ENCODE measurements around the gene AHCY.

DNA sequence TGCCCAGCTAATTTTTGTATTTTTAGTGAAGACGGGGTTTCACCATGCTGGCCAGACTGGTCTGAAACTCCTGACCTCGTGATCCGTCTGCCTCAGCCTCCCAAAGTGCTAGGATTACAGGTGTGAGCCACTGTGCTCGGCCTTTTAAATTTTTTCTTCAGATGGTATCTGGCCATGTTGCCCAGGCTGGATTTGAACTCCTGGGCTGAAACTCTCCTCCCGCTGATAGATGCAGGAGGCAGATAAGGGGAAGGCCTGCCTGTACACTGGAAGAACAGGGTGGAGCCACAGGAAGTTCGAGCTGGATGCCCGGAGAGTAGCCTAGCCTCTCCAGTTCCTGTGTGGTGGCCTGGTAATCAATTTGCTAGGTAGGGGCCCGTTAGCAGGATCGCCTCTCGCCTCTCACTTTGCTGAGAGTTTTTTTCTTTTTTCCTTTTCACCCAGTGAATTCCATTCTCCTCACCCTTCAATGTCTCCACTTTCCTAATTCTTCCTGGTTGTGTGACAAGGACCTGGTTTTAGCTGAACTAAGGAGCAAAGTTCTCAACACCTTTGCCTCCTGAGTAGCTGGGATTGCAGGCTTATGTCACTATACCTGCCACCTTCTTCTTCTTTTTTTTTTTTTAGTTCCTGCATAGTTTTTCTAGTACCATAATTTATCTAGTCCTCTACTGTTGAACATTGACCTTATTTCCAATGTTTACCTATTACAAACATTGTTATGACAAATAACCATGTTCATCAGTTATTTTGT is 40.5 kb upstream of the AHCY start:
- TF ChIP-seq, protein P1, sequence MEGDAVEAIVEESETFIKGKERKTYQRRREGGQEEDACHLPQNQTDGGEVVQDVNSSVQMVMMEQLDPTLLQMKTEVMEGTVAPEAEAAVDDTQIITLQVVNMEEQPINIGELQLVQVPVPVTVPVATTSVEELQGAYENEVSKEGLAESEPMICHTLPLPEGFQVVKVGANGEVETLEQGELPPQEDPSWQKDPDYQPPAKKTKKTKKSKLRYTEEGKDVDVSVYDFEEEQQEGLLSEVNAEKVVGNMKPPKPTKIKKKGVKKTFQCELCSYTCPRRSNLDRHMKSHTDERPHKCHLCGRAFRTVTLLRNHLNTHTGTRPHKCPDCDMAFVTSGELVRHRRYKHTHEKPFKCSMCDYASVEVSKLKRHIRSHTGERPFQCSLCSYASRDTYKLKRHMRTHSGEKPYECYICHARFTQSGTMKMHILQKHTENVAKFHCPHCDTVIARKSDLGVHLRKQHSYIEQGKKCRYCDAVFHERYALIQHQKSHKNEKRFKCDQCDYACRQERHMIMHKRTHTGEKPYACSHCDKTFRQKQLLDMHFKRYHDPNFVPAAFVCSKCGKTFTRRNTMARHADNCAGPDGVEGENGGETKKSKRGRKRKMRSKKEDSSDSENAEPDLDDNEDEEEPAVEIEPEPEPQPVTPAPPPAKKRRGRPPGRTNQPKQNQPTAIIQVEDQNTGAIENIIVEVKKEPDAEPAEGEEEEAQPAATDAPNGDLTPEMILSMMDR (IDR thresholded peaks at IDR 0.05; ENCODE audit: low read depth, low read length) = no peak
- no peak for TF ChIP-seq EZH2phosphoT487 (IDR thresholded peaks at IDR 0.05; ENCODE audit: low read depth)
